K562 (cell line): ENCODE measurements around the gene SNX4. TPM values are rescaled to one million over a fixed set of nuclear protein-coding genes. Genes with fewer than 3 reads are reported as not detected.

Source experiments
- CXXC5 ChIP-seq: fragments of 250-450 bp; sonication (Bioruptor Pico); IDR thresholded peaks from 2 replicates; pipeline ENCODE4 v1.8.0; 2022; ENCODE audit warnings: inconsistent platforms, mild to moderate bottlenecking, moderate library complexity
- EGR1 ChIP-seq: fragments of 450-650 bp; conservative IDR thresholded peaks from 2 replicates; pipeline ENCODE4 v1.6.1; 2017; ENCODE audit warnings: mild to moderate bottlenecking
- EZH2 ChIP-seq: IDR thresholded peaks from 2 replicates; pipeline ENCODE4 v1.6.1; 2012; ENCODE audit warnings: low read depth, mild to moderate bottlenecking, inconsistent platforms, low read length, borderline replicate concordance
- HCFC1 ChIP-seq: IDR thresholded peaks from 2 replicates; pipeline ENCODE4 v1.6.1; 2012; ENCODE audit warnings: low read depth, low read length, improper control_type of control experiment
- MEIS2 ChIP-seq: fragments of 450-650 bp; IDR thresholded peaks from 2 replicates; pipeline ENCODE4 v1.6.1; 2014; ENCODE audit warnings: mild to moderate bottlenecking; ENCODE audit not compliant: partially characterized antibody
- PML ChIP-seq: IDR thresholded peaks from 2 replicates; pipeline ENCODE4 v1.6.1; 2012; ENCODE audit warnings: low read length, inconsistent platforms
- TAF1 ChIP-seq: IDR thresholded peaks from 2 replicates; pipeline ENCODE4 v1.6.1; 2011; ENCODE audit warnings: mild to moderate bottlenecking, low read length, moderate library complexity; ENCODE audit not compliant: insufficient read depth, control insufficient read depth, severe bottlenecking; ENCODE audit errors: extremely low read depth
- YY1 ChIP-seq, 3 experiments: IDR thresholded peaks; 2 replicates each; pipeline ENCODE4 v1.6.1; 2011; ENCODE audit warnings: low read length in 2 of 3, mild to moderate bottlenecking in 2 of 3, moderate library complexity in 2 of 3, borderline replicate concordance in 1 of 3, control low read depth in 1 of 3, low read depth in 1 of 3; ENCODE audit not compliant: insufficient read depth in 3 of 3, insufficient replicate concordance in 2 of 3, control insufficient read depth in 1 of 3, insufficient read length in 1 of 3; ENCODE audit errors: extremely low read depth in 1 of 3
- ZBTB7A ChIP-seq: IDR thresholded peaks from 2 replicates; pipeline ENCODE4 v1.6.1; 2011; ENCODE audit warnings: low read depth, mild to moderate bottlenecking, low read length, moderate library complexity, borderline replicate concordance; ENCODE audit not compliant: control insufficient read depth
- polyA plus RNA-seq, 8 experiments: library from polyadenylated mRNA; depleted of rRNA in 4 of 8; stranded (reverse) in 5 of 8; unstranded in 3 of 8; fragments of >200 nt; fragmentation: Nextera tagmentation in 2 of 8; fragmentation: Illumina TruSeq in 1 of 8; extraction: Ambion mirVana in 2 of 8; extraction: Trizol in 1 of 8; gene quantifications; 2 replicates each; pipeline versions ENCODE4 v1.2.1 to v1.2.3, GENCODE V29; 2011 to 2014; ENCODE audit warnings: inconsistent platforms in 1 of 8, missing spikeins in 1 of 8
- total RNA-seq, 7 experiments: library from RNA; depleted of rRNA in 6 of 7; stranded (reverse); fragments of >200 nt in 6 of 7; fragmentation: Illumina TruSeq in 2 of 7; extraction: Trizol in 2 of 7; gene quantifications; 2 replicates each; pipeline versions ENCODE4 v1.2.1 to v1.2.3, GENCODE V29; 2011 to 2021; ENCODE audit warnings: low replicate concordance in 1 of 7
- TF ChIP-seq, protein P1 (sequence below): fragments of 250-450 bp; sonication (Bioruptor Pico); IDR thresholded peaks from 2 replicates; pipeline ENCODE4 v1.5.0; 2021
- TF ChIP-seq, protein P2 (sequence below): fragments of 450-650 bp; formaldehyde crosslinking; IDR thresholded peaks from 2 replicates; pipeline ENCODE4 v1.4.0; 2022; ENCODE audit warnings: mild to moderate bottlenecking, moderate library complexity
- TF ChIP-seq, protein P3 (sequence below): sonication (generic); IDR thresholded peaks from 2 replicates; pipeline ENCODE4 v1.6.1; 2016
- TF ChIP-seq, protein P4 (sequence below): sonication (generic); formaldehyde crosslinking; IDR thresholded peaks from 2 replicates; pipeline ENCODE4 v1.8.0; 2022; ENCODE audit warnings: mild to moderate bottlenecking, missing genetic modification reagents

Gene SNX4
- total and polyA plus RNA-seq, 9 of the 15 experiments (the other 6 are each of a cell fraction or from before 2014, with no cell fraction given) = 11.4 to 40.3 (median 30.0) TPM

DNA sequence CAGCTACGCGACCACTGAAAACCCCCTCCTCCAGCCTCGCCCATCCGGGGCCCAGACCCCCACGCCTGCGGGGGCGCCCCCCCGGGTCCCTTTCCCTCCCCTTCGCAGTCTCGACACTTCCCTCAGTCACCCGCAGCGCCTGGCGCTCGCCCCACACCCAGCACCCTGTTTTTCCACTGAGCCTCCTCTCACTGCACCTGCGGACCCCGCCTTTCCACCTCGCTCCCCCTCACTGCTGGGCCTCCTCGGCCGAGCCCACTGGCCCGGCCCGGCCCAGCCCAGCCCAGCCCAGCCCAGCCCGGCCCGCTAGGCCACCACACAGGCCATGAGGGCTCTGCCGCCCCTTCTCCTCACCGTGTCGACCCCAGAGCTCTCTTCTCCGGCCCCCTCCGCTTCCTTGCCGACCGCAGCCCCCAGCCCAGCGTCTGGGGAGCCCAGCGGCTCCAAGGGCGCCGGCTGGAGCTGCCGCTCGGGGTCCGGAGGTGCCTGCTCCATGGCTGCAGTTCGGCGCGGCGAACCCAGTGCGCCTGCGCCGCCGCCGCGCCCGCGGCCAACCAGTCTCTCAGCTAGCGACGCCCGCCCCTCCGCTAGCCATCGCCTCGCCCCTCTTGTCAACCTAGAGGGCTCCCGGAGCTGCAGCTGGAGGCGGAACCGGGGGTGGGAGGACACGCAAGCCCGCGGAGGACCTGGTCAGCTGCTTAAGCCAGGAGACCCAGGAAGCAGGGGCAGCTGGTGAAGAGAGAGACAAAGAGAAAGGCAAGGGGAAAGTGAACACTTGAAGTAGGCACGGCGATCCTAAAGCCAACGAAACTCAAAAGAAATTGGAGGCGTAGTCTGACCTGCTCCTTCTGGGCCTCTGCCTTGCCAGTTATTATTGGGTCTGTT is at the start of gene SNX4 (continued):
- TF ChIP-seq, protein P1, sequence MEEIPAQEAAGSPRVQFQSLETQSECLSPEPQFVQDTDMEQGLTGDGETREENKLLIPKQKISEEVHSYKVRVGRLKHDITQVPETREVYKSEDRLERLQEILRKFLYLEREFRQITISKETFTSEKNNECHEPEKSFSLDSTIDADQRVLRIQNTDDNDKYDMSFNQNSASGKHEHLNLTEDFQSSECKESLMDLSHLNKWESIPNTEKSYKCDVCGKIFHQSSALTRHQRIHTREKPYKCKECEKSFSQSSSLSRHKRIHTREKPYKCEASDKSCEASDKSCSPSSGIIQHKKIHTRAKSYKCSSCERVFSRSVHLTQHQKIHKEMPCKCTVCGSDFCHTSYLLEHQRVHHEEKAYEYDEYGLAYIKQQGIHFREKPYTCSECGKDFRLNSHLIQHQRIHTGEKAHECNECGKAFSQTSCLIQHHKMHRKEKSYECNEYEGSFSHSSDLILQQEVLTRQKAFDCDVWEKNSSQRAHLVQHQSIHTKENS (CRISPR knock-in tag) = no peak
- TF ChIP-seq, protein P2, sequence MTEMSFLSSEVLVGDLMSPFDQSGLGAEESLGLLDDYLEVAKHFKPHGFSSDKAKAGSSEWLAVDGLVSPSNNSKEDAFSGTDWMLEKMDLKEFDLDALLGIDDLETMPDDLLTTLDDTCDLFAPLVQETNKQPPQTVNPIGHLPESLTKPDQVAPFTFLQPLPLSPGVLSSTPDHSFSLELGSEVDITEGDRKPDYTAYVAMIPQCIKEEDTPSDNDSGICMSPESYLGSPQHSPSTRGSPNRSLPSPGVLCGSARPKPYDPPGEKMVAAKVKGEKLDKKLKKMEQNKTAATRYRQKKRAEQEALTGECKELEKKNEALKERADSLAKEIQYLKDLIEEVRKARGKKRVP = no peak
- TF ChIP-seq HCFC1 (0 out of 2 replicates have a peak, but pooled peaks have one; percentile 6), PML (0 out of 2 replicates have a peak, but pooled peaks have one; percentile 16), EZH2 (no peak), EGR1 (peak; percentile 88), TAF1 (peak; percentile 28), CXXC5 (peak; percentile 62; the same call in 1 of the 2 replicates), MEIS2 (peak; percentile 70), ZBTB7A (peak; percentile 77; the same call in 1 of the 2 replicates), YY1 (IDR thresholded peaks at IDR 0.05; ENCODE audit: borderline replicate concordance in 1 of 3, control insufficient read depth in 1 of 3, extremely low read depth in 1 of 3, insufficient read depth in 3 of 3, insufficient read length in 1 of 3, insufficient replicate concordance in 2 of 3, low read depth in 1 of 3, low read length in 2 of 3) (peak in 2 of 3 experiments; percentile 49 to 60)
- TF ChIP-seq, protein P3, sequence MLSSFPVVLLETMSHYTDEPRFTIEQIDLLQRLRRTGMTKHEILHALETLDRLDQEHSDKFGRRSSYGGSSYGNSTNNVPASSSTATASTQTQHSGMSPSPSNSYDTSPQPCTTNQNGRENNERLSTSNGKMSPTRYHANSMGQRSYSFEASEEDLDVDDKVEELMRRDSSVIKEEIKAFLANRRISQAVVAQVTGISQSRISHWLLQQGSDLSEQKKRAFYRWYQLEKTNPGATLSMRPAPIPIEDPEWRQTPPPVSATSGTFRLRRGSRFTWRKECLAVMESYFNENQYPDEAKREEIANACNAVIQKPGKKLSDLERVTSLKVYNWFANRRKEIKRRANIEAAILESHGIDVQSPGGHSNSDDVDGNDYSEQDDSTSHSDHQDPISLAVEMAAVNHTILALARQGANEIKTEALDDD = peak; percentile 32; the same call in 1 of the 2 replicates
- TF ChIP-seq, protein P4, sequence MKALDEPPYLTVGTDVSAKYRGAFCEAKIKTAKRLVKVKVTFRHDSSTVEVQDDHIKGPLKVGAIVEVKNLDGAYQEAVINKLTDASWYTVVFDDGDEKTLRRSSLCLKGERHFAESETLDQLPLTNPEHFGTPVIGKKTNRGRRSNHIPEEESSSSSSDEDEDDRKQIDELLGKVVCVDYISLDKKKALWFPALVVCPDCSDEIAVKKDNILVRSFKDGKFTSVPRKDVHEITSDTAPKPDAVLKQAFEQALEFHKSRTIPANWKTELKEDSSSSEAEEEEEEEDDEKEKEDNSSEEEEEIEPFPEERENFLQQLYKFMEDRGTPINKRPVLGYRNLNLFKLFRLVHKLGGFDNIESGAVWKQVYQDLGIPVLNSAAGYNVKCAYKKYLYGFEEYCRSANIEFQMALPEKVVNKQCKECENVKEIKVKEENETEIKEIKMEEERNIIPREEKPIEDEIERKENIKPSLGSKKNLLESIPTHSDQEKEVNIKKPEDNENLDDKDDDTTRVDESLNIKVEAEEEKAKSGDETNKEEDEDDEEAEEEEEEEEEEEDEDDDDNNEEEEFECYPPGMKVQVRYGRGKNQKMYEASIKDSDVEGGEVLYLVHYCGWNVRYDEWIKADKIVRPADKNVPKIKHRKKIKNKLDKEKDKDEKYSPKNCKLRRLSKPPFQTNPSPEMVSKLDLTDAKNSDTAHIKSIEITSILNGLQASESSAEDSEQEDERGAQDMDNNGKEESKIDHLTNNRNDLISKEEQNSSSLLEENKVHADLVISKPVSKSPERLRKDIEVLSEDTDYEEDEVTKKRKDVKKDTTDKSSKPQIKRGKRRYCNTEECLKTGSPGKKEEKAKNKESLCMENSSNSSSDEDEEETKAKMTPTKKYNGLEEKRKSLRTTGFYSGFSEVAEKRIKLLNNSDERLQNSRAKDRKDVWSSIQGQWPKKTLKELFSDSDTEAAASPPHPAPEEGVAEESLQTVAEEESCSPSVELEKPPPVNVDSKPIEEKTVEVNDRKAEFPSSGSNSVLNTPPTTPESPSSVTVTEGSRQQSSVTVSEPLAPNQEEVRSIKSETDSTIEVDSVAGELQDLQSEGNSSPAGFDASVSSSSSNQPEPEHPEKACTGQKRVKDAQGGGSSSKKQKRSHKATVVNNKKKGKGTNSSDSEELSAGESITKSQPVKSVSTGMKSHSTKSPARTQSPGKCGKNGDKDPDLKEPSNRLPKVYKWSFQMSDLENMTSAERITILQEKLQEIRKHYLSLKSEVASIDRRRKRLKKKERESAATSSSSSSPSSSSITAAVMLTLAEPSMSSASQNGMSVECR (CRISPR knock-in tag) = peak; percentile 78
